ENCODE measurements around the gene IL25.

IL25 gene

GRCh38 chr14:23375527-23376251 is 3.1 kb downstream of the IL25 start:
- Histone ChIP-seq H4K20me1 (ENCODE audit: insufficient read depth, low read length) (no peaks in the 10 kb centered on the region; the same call in 1 of the 2 replicates), H3K79me2 (ENCODE audit: insufficient read depth, low read length) (no peaks in the 10 kb centered on the region), H3K4me3 (ENCODE audit: low read depth in 1 of 2, low read length in 2 of 2) (no peak overlapping the region), H3K36me3 (ENCODE audit: insufficient read depth, low read length) (no peaks in the 10 kb centered on the region), H3K9ac (ENCODE audit: low read depth, low read length) (no peak overlapping the region), H3K4me2 (ENCODE audit: insufficient read depth, low read length) (no peak overlapping the region), H3K27ac (ENCODE audit: low read length) (no peak overlapping the region), H3K27me3 (ENCODE audit: insufficient read depth, low read length, poor library complexity) (peaks cover 28% of the 10 kb centered on the region), H2AFZ (ENCODE audit: low read depth, low read length) (no peak overlapping the region), H3K4me1 (ENCODE audit: insufficient read depth, low read length) (no peaks in the 10 kb centered on the region), H3K9me3 (ENCODE audit: insufficient read depth, low read length, severe bottlenecking) (no peaks in the 10 kb centered on the region)
- ATAC-seq (ENCODE audit: insufficient read depth, low read depth), result no peak
- no peak for DNase-seq
- TF ChIP-seq CTCF (IDR thresholded peaks at IDR 0.05; ENCODE audit: borderline replicate concordance, extremely low read depth, low read length, poor library complexity, severe bottlenecking), result no peak
- no peak for TF ChIP-seq EZH2 (IDR thresholded peaks at IDR 0.05; ENCODE audit: borderline replicate concordance, low read depth, low read length, severe bottlenecking)

GRCh38 chr14:23376482-23377197 is 4.0 kb downstream of the IL25 start, which contains the start of gene CMTM5:
Gene CMTM5 (plus strand): TSS chr14:23377046. CDS start chr14:23377252, 206 bp downstream.
- ATAC-seq (ENCODE audit: insufficient read depth, low read depth), result no peak
- Histone ChIP-seq H2AFZ (ENCODE audit: low read depth, low read length) (no peak within 1 kb of the TSS), H3K9ac (ENCODE audit: low read depth, low read length) (no peak within 1 kb of the TSS)

GRCh38 chr14:23377198-23377550 is 4.6 kb downstream of the IL25 start:
- no peak overlapping the region for H3K27ac ChIP-seq (ENCODE audit: low read length)
- H3K9ac ChIP-seq (ENCODE audit: low read depth, low read length), result no peak overlapping the region
- no peaks in the 10 kb centered on the region for H3K9me3 ChIP-seq (ENCODE audit: insufficient read depth, low read length, severe bottlenecking)
- ATAC-seq (ENCODE audit: insufficient read depth, low read depth), result no peak
- no peak overlapping the region for H3K4me2 ChIP-seq (ENCODE audit: insufficient read depth, low read length)
- H3K27me3 ChIP-seq (ENCODE audit: insufficient read depth, low read length, poor library complexity), result peaks cover 29% of the 10 kb centered on the region
- no peak overlapping the region for H2AFZ ChIP-seq (ENCODE audit: low read depth, low read length)
- H3K79me2 ChIP-seq (ENCODE audit: insufficient read depth, low read length), result no peaks in the 10 kb centered on the region
- no peaks in the 10 kb centered on the region for H3K36me3 ChIP-seq (ENCODE audit: insufficient read depth, low read length)
- TF ChIP-seq CTCF (IDR thresholded peaks at IDR 0.05; ENCODE audit: borderline replicate concordance, extremely low read depth, low read length, poor library complexity, severe bottlenecking), result no peak
- TF ChIP-seq EZH2 (IDR thresholded peaks at IDR 0.05; ENCODE audit: borderline replicate concordance, low read depth, low read length, severe bottlenecking), result no peak
- no peaks in the 10 kb centered on the region; the same call in 1 of the 2 replicates for H4K20me1 ChIP-seq (ENCODE audit: insufficient read depth, low read length)
- H3K4me3 ChIP-seq (ENCODE audit: low read depth in 1 of 2, low read length in 2 of 2), result no peak overlapping the region
- no peak for DNase-seq
- H3K4me1 ChIP-seq (ENCODE audit: insufficient read depth, low read length), result no peaks in the 10 kb centered on the region

More at GRCh38 chr14:23376482-23377197, 4.0 kb downstream of the IL25 start, which contains the start of gene CMTM5:
- H3K27me3 ChIP-seq (ENCODE audit: insufficient read depth, low read length, poor library complexity), result peaks cover 28% of the 10 kb centered on the region
- H4K20me1 ChIP-seq (ENCODE audit: insufficient read depth, low read length), result no peaks in the 10 kb centered on the region; the same call in 1 of the 2 replicates
- H3K4me3 ChIP-seq (ENCODE audit: low read depth in 1 of 2, low read length in 2 of 2), result no peak within 1 kb of the TSS
- H3K27ac ChIP-seq (ENCODE audit: low read length), result no peak within 1 kb of the TSS
- no peaks in the 10 kb centered on the region for H3K36me3 ChIP-seq (ENCODE audit: insufficient read depth, low read length)
- no peaks in the 10 kb centered on the region for H3K79me2 ChIP-seq (ENCODE audit: insufficient read depth, low read length)
- no peaks in the 10 kb centered on the region for H3K4me1 ChIP-seq (ENCODE audit: insufficient read depth, low read length)
- no peak for TF ChIP-seq CTCF (IDR thresholded peaks at IDR 0.05; ENCODE audit: borderline replicate concordance, extremely low read depth, low read length, poor library complexity, severe bottlenecking)
- TF ChIP-seq EZH2 (IDR thresholded peaks at IDR 0.05; ENCODE audit: borderline replicate concordance, low read depth, low read length, severe bottlenecking), result no peak
- no peak within 1 kb of the TSS for H3K4me2 ChIP-seq (ENCODE audit: insufficient read depth, low read length)
- H3K9me3 ChIP-seq (ENCODE audit: insufficient read depth, low read length, severe bottlenecking), result no peaks in the 10 kb centered on the region
- no peak for DNase-seq
